ENCODE data around the gene IFITM5. TPM values are rescaled to one million over a fixed set of nuclear protein-coding genes. Genes with fewer than 3 reads are reported as not detected.
"Not testable (repeated sequence)": the region's sequence is repeated elsewhere in the genome, so short reads cannot be mapped to it uniquely, and the experiment has no call there.

IFITM5 gene
- total RNA-seq, 1 experiment from 2014 or later = not detected

DNA sequence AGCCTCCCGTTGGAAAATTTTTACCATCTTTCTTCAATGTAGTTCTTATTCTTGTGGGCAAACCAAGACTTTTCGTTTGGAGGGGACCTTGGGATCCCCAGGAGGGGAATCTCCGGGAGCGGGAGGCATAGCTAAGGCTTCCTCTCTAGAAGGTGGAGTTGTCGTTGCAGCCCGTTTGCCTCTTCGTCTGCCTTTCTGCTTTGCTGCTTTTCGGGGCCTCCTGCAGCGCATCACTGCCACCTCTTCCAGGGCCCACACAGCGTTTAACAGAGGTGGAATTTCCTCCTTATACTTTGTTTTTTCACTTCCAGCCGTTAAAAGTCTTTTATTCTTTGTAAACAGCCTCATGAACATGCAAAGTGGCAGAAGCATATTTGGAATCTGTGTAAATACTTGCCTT is 24.8 kb upstream of the IFITM5 start:
- peak overlapping the region; percentile 53 for H3K27ac ChIP-seq (ENCODE audit: low read length)
- H3K9me3 ChIP-seq (ENCODE audit: control insufficient read depth, insufficient read depth, low read depth, low read length) = no peaks in the 10 kb centered on the region
- ChIA-PET POLR2A (interaction anchor here (0.8 to 1.3 kb wide), 2 partner anchors 16 to 18 kb away, joined by 3 read pairs; no protein-coding TSS in a partner anchor), CTCF (no interaction called here)
- H3K36me3 ChIP-seq (ENCODE audit: control insufficient read depth, insufficient read depth, low read length) = no peaks in the 10 kb centered on the region; the same call in 1 of the 2 replicates
- DNase-seq (ENCODE audit: low read depth, low spot score) (no peak), ATAC-seq (no peak)
- peaks cover 30% of the 10 kb centered on the region for H3K4me1 ChIP-seq (ENCODE audit: control insufficient read depth, insufficient read depth, low read length)
- TF ChIP-seq TCF7L2 (IDR thresholded peaks at IDR 0.05; ENCODE audit: low read depth, low read length) = no peak
- TF ChIP-seq SIN3A (IDR thresholded peaks at IDR 0.05; ENCODE audit: borderline replicate concordance, insufficient read depth, low read depth, low read length) = no peak
- no peak for TF ChIP-seq POLR2AphosphoS5 (IDR thresholded peaks at IDR 0.05; ENCODE audit: low read depth, low read length)
- TF ChIP-seq, protein P1, sequence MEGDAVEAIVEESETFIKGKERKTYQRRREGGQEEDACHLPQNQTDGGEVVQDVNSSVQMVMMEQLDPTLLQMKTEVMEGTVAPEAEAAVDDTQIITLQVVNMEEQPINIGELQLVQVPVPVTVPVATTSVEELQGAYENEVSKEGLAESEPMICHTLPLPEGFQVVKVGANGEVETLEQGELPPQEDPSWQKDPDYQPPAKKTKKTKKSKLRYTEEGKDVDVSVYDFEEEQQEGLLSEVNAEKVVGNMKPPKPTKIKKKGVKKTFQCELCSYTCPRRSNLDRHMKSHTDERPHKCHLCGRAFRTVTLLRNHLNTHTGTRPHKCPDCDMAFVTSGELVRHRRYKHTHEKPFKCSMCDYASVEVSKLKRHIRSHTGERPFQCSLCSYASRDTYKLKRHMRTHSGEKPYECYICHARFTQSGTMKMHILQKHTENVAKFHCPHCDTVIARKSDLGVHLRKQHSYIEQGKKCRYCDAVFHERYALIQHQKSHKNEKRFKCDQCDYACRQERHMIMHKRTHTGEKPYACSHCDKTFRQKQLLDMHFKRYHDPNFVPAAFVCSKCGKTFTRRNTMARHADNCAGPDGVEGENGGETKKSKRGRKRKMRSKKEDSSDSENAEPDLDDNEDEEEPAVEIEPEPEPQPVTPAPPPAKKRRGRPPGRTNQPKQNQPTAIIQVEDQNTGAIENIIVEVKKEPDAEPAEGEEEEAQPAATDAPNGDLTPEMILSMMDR (IDR thresholded peaks at IDR 0.05) = no peak
- in situ Hi-C loops (cut with HindIII; ENCODE audit: low pct_unique_long_range_greater_than_20kb, low sequenced_read_pairs) = no loop called here
- intact Hi-C loops (cut with micrococcal nuclease; ENCODE audit: unreplicated experiment) = no loop called here
- no peaks in the 10 kb centered on the region for H3K27me3 ChIP-seq (ENCODE audit: control insufficient read depth, insufficient read depth, low read length)
- no peak overlapping the region for H3K4me3 ChIP-seq (ENCODE audit: low read depth in 2 of 2, low read length in 2 of 2)
- no TSS peak for BruUV-seq (replicated peaks)

- Histone ChIP-seq H3K27ac (ENCODE audit: low read length) (peak overlapping the region; percentile 95), H3K4me3 (ENCODE audit: low read depth in 2 of 2, low read length in 2 of 2) (peak overlapping the region; percentile 61 to 64), H3K4me1 (ENCODE audit: control insufficient read depth, insufficient read depth, low read length) (peaks cover 33% of the 10 kb centered on the region)
- H3K36me3 ChIP-seq (ENCODE audit: control insufficient read depth, insufficient read depth, low read length); DNase-seq (ENCODE audit: low read depth, low spot score); in situ Hi-C loops (cut with HindIII; ENCODE audit: low pct_unique_long_range_greater_than_20kb, low sequenced_read_pairs); BruUV-seq (replicated peaks); CTCF ChIA-PET; H3K9me3 ChIP-seq (ENCODE audit: control insufficient read depth, insufficient read depth, low read depth, low read length); H3K27me3 ChIP-seq (ENCODE audit: control insufficient read depth, insufficient read depth, low read length); intact Hi-C loops (cut with micrococcal nuclease; ENCODE audit: unreplicated experiment): not testable (repeated sequence)
- peak; percentile 9 for ATAC-seq
- POLR2A ChIA-PET = interaction anchor here (0.8 kb wide), 1 partner anchor 35 kb away, joined by 7 read pairs; no protein-coding TSS in a partner anchor
Observed at GRCh38 chr11:319888-320273, 20.6 kb upstream of the IFITM5 start.

GRCh38 chr11:319121-319887 is 20.0 kb upstream of the IFITM5 start:
- H3K27me3 ChIP-seq (ENCODE audit: control insufficient read depth, insufficient read depth, low read length); CTCF ChIA-PET; intact Hi-C loops (cut with micrococcal nuclease; ENCODE audit: unreplicated experiment); in situ Hi-C loops (cut with HindIII; ENCODE audit: low pct_unique_long_range_greater_than_20kb, low sequenced_read_pairs); DNase-seq (ENCODE audit: low read depth, low spot score); BruUV-seq (replicated peaks); H3K9me3 ChIP-seq (ENCODE audit: control insufficient read depth, insufficient read depth, low read depth, low read length); H3K36me3 ChIP-seq (ENCODE audit: control insufficient read depth, insufficient read depth, low read length): not testable (repeated sequence)
- Histone ChIP-seq H3K27ac (ENCODE audit: low read length) (peak overlapping the region; percentile 95), H3K4me1 (ENCODE audit: control insufficient read depth, insufficient read depth, low read length) (peaks cover 29% of the 10 kb centered on the region), H3K4me3 (ENCODE audit: low read depth in 2 of 2, low read length in 2 of 2) (peak overlapping the region; percentile 61 to 64)
- POLR2A ChIA-PET = interaction anchor here (0.8 kb wide), 1 partner anchor 35 kb away, joined by 7 read pairs; no protein-coding TSS in a partner anchor
- ATAC-seq = peak; percentile 65

- BruUV-seq (replicated peaks); POLR2A ChIA-PET; H3K9me3 ChIP-seq (ENCODE audit: control insufficient read depth, insufficient read depth, low read depth, low read length); in situ Hi-C loops (cut with HindIII; ENCODE audit: low pct_unique_long_range_greater_than_20kb, low sequenced_read_pairs); intact Hi-C loops (cut with micrococcal nuclease; ENCODE audit: unreplicated experiment); H3K27me3 ChIP-seq (ENCODE audit: control insufficient read depth, insufficient read depth, low read length); H3K36me3 ChIP-seq (ENCODE audit: control insufficient read depth, insufficient read depth, low read length); CTCF ChIA-PET; DNase-seq (ENCODE audit: low read depth, low spot score): not testable (repeated sequence)
- peak overlapping the region; percentile 95; the same call in 1 of the 2 replicates for H3K27ac ChIP-seq (ENCODE audit: low read length)
- H3K4me1 ChIP-seq (ENCODE audit: control insufficient read depth, insufficient read depth, low read length) = peaks cover 32% of the 10 kb centered on the region
- H3K4me3 ChIP-seq (ENCODE audit: low read depth in 2 of 2, low read length in 2 of 2) = peak overlapping the region; percentile 64 to 69
- ATAC-seq = peak; percentile 39
Observed at GRCh38 chr11:318405-319120, 19.2 kb upstream of the IFITM5 start.

DNA sequence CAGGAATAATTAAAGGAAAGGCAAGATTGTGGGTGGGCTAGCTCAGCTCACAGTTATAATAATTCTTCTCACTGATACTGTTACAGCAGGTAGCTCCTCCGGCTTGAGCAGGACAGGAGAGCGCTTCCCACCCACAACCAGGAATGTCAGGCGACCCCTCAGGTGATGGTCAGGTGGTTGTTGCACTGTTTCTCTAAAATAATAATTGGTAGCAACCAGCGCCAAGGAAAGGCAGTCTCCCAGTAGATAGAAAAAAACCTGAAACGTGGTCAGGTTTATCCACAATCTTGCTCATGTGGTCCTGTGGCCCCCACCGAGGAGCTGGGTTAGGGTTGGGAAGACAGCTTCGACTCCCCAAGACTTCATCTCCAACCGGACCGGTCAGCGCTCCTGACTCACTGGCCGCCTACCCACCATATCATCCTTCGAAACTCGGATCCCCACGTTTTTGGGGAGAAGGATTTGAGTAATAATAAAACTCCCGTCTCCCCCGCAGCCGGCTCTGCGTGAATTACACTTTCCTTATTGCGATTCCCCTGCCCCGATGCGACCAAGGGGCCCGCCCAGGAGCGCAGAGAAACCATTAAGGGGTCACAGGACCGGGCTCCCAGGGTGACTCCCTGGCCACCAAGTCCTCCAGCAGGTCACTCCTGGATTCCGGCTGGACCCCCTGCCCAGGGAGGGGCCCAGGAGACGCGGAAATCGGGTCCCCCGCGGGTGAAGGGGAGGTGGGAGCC is 18.5 kb upstream of the IFITM5 start:
- H3K36me3 ChIP-seq (ENCODE audit: control insufficient read depth, insufficient read depth, low read length); H3K9me3 ChIP-seq (ENCODE audit: control insufficient read depth, insufficient read depth, low read depth, low read length); H3K27me3 ChIP-seq (ENCODE audit: control insufficient read depth, insufficient read depth, low read length); BruUV-seq (replicated peaks); in situ Hi-C loops (cut with HindIII; ENCODE audit: low pct_unique_long_range_greater_than_20kb, low sequenced_read_pairs); intact Hi-C loops (cut with micrococcal nuclease; ENCODE audit: unreplicated experiment); CTCF ChIA-PET; ATAC-seq; DNase-seq (ENCODE audit: low read depth, low spot score): not testable (repeated sequence)
- Histone ChIP-seq H3K4me1 (ENCODE audit: control insufficient read depth, insufficient read depth, low read length) (peaks cover 39% of the 10 kb centered on the region), H3K4me3 (ENCODE audit: low read depth in 2 of 2, low read length in 2 of 2) (peak overlapping the region; percentile 23 to 69; a peak in 3 of 4 replicates), H3K27ac (ENCODE audit: low read length) (peak overlapping the region; percentile 87)
- POLR2A ChIA-PET = interaction anchor here (1.3 kb wide), 1 partner anchor 21 kb away, joined by 4 read pairs; no protein-coding TSS in a partner anchor
